Eye (tissue), 1 donor: ENCODE measurements around the gene PPP1R1A.
A peak's percentile ranks its signal among the peaks of the same experiment; 100 is the strongest.

ENCODE experiments used
- DNase-seq: peaks from one replicate; pipeline ENCODE4 v3.0.0-alpha.2; 2015

PPP1R1A gene

DNA sequence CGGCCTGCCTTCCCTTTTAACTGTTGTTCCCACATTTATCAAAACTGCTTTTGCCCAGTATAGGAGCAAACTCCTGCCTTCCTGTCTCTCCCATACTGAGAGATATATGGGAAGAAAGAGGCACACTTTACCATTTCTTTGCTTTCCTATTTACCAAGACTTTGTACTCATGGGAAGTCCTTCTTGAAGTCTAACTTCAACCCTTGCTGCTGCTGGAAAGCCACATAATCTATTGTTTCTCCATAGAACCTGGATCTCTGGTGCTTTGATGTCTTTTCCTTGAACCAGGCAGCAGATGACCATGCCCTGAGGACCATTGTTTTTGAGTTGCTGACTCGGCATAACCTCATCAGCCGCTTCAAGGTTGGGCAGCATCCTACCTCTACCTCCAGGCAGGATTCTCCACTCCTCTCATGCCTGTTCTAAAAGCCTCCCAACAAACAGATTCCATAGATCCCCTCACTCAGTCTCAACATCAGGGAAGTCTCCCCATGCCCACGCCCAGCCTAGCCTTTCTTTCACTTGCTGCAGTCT is 18.4 kb downstream of the PPP1R1A start:
- DNase-seq: no peak

DNA sequence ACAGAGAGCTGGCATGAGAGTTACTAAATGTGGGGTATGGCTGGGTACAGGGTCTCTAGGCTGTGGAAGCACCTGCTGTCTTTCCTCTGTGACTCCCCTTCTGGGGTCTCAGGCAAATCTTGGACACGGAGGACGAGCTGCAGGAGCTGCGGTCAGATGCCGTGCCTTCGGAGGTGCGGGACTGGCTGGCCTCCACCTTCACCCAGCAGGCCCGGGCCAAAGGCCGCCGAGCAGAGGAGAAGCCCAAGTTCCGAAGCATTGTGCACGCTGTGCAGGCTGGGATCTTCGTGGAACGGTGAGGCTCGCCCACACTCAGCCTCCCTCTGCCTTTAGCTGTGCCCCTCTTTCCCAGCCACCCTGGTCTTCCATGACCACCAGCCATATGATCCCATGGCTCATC is 19.4 kb downstream of the PPP1R1A start:
- DNase-seq: no peak

DNA sequence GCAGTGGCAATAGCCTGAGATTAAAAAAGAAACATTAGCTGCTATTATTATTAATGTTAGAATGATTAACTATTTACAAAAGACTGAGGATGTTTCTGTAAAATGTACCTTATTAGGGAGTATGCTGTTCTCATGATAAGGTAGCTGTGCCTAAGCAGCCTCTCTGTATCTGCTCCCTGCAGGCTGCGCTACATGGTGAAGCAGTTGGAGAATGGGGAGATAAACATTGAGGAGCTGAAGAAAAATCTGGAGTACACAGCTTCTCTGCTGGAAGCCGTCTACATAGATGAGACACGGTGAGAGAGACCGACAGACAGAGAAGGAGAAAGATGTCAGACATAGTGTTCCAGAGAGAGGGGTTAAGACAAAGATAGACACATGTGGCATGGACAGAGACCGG is 21.7 kb downstream of the PPP1R1A start:
- DNase-seq: peak; percentile 39

DNA sequence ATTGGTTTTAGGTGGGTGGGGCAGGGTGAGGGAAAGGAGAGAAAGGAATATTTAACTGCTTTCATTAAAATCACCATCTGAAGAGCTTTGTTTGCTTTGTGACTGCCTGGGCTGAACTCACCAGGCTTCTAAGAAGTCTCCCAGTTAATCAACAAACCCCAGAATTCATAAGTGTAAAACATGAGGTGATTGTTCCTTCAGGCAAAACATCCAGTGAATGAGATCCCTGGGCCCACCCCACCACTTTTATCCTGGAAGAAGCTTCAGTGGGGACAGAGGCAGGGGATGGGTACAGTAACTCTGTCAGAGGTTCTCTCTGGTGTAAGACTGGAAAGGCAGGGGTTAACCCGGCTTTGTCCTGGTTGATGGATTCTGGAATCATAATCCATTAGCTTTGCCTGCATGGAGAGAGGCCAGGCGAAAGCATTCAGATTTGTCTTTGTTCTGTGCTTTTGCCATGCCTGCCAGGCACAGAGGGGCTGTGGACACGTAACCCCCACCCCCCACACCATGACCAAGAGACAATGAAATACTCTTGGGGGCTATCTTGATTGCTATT is 22.4 kb downstream of the PPP1R1A start:
- peak; percentile 84 for DNase-seq

DNA sequence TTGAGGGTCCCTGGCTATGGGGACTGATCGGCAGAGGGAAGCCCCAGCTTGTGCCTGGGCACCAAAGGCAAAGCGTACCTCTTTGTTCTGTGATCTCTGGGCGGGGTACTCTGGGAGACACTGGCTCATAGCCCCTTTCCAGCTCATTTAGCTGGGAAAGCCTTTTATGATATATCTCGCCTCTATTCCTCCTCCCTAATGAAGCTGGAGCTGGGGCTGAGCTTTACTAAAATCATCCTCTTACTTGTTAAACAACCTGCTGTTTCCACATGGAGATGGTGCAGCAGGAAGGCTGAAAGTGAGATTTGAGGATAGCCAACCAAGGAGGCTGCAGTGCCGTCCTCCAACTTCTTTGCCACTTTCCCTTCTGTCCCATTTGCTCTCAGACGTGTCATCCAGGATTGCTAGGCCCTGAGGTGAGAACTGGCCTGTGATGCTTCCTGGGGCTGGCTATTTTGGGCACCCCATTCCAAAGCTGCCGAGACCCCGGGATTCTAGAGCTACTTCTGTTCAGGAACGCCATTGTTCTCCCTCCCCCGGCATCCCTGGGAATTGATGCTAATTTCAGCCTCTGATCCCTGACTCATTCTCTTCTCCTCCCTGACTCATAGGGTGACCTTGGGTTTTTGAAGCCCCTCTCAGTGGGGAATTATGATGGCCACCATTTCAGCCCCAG is 23.0 kb downstream of the PPP1R1A start:
- peak; percentile 50 for DNase-seq

DNA sequence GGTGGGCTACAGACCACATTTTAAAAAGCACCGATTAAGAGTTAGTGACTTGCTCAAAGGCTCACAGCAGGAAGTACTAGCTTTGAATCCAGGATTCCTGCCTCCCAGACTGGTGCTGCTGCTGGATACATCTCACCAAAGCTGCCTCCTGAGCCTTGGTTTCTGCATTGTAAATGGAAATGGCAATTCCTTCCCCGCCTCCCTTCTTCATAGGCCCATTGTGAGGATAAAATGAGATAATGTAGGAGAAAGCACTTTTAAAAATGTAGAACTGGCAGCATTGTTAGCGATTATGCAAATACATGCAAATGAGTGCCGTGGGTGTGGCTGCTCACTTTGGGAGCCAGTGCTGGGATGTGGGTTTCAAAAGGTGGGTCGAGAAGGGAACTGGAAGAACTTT is 23.7 kb downstream of the PPP1R1A start:
- DNase-seq: no peak

DNA sequence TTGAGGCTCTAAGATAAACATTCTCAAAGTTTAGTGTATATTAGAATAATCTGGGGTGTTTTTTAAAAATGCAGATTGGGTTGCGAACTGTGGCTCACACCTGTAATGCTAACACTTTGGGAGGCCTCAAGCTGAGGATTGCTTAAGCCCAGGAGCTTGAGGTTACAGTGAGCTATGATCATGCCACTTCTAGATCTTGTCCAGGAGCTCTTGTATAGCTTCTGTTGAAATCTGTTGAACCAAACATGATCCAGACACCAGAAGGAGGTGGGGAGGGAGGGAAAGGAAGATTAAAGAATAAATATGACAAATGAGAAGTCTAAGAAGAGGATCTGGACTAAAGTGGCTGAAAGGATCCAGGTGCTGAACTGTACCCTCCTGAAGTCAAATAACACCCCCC is 24.7 kb downstream of the PPP1R1A start:
- DNase-seq: no peak

DNA sequence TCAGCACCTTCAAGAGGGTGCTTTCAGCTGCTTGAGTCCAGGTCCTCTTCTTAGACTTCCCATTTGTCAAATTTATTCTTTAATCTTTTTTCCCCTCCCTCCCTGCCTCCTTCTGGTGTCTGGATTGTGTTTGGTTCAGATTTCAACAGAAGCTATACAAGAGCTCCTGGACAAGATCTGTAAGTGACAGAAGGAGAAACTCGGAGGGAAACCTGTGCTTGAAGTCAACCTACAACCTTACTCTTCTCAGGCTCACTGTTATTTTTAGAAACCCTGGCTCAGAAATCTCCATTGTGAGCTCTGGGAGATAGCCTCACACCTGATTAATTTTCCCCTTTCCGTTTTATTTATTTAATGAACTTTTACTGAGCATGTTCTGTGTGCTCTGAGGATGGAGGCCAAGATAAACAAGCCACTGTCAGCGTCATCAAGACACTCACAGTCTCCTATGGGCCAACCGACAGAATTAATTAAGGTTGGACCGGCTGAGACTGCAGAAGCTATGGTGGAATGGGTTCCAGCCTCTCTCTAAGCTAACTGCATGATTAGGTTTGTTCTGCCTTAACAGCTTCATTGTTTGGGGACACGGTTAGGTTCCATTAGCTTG is 25.6 kb downstream of the PPP1R1A start:
- peak; percentile 42 for DNase-seq

DNA sequence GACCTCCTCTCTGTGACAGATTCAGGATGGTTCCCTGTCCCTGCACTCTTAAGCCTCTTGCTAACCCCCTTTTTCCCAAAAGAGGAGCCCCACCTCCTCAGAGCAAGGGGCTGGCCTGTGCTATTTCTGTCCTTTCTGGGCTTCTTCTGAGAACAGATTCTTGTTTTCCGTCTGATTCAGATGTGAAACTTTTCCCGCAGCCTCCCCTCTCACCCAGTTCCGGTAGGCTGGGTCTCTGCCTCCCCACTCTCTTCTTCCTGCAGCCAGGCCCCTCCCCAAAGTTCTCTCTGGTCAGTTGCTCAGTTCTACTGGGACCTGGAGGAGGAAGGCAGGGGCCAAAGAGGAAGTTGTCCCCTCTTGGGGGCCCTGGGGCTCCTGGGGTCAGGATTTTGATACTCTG is 27.3 kb downstream of the PPP1R1A start:
- DNase-seq: no peak

DNA sequence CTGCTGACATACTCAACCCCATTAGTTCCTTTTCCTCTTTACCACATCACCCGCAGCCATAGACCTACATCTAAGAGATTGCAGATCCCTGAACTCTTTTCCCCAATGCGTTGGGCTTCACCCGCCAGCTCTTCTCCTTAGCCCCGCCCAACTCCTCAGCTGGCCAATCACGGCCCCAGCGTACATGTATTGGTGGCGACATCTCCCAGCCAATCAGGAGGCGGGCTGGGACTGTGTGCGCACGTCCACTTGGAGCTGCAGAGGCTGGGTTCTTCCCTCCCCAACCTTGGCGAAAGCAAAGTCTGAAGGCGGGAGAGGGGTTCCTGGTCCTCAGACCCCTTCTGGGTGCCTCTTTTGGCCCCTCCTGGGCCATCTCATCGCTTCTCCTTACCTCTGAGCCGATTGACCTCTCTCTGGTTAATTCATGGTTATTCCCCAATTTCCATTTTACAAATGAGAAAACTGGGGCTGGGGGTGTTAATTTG is 28.0 kb downstream of the PPP1R1A start:
- peak; percentile 93 for DNase-seq

DNA sequence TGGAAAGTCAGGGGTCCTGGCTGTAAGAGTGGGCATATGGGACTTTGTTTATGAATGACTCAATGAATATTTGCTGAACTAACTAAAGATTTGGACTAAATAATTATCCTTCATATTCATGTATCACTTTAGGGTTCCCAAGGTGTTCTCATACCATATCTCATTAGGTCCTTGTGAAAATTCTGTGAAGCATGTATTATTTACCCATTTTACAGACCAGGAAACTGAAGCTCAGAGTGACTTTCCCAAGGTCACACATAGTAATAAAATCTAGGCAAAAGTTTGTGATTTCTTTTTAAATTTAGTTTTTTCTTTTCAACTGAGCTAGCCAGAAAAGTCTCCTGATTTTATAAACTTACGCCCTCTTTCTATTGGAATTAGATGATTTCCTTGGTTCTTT is 29.7 kb downstream of the PPP1R1A start:
- DNase-seq: no peak

DNA sequence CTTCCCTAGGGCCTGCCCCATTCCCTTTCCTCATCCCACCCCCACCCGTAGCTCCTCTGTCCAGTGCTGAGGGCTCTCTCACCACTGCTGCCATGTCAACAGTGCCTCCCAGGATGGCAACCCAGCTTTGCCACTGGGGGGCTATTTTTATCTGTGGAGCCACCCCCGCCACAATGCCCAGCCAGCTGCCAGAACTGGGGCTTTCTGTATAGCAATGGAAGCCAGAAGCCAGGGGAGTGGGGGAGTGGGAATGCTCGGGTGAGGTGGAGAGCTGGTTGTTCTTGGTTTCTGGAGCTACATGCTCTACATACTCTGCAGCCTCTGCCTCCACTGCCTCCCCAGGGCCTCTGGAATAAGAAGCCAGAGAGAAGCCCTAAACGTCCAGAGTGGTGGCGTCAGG is 30.1 kb downstream of the PPP1R1A start:
- DNase-seq: no peak

DNA sequence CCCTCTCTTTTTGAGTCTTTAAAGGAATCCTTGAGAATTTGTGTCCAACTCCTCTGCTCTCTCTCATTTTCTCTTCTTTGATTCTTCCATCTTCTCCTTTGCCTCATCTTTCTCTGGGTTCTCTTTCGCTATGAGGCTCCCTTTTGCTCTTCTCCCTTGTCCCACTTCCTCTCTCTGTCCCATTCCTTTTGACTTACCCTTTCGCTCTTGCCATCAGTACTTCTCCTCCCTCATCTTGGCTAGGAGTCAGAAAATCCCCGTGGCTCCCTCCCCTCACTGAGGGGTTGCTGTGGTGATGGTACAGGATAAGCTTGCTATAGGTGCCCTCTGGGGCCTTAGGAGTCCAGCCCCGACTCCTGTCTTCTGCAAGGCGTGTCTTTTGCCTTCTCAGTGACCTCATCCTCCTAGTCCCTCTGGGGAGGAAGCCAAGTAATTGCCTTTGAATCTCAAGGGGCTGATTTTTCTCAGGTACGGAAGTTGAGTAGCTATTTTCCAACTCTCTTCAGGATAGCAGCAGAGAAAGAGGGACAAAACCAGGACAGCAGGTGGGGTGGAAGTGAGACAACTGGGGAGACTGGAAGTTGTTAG is 32.7 kb downstream of the PPP1R1A start:
- DNase-seq: no peak

DNA sequence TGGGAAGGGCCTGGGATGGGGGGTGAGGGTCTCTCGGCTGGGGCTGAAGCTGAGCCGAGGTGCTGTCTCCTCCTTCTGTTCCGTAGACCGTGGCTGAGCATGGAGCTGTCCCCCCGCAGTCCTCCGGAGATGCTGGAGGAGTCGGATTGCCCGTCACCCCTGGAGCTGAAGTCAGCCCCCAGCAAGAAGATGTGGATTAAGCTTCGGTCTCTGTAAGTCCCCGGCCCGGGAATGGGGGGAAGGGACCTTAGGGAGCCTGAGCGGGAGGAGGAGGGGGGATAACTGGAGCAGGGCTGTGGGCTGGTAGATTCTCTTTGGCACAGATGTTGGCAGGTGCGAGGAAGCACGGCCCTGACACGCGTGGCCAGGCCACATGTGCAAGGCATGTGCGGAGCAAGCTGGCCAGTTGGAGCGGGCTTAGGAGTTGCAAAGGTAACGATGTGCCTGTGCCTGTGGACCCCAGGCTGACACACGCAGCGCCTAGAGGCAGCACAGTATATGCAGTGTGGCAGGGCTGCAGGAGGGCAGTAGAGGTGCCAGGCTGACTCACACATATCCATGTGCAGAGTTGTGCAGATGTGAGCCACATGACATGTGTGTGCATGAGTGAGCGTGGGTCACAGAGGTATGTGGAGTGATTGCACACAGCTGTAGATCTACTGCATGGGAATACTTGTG is 38.5 kb downstream of the PPP1R1A start:
- DNase-seq: no peak

DNA sequence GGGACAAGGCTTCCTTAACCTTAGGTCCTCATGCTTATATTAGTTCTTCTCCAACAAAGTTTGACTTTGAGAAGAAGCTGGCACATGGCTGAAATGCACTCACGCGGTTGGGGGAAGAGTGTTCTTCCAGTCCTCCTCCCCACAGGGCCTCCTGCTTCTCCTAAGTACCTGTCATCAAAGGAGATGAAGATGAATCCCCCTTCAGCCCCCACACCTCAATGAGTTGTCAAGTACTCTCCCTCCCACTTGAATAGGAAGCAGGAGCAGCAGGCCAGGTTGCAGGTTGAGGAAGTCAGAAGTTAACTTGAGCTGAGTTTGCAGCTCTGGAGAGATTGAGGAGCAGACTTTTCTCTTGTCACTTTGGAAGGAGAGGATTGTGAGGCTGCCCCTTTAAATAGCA is 41.9 kb downstream of the PPP1R1A start:
- no peak for DNase-seq

DNA sequence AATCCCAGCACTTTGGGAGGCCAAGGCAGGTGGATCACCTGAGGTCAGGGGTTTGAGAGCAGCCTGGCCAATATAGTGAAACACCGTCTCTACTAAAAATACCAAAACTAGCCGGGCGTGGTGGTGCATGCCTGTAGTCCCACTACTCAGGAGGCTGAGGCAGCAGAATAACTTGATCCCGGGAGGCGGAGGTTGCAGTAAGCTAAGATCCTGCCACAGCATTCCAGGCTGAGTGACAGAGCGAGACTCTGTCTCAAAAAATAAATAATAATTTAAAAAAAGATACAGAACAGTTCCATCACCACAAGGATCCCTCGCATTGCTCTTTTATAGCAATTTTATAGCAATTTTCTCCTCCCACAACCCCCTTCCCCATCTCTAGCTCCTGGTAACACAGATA is 43.7 kb downstream of the PPP1R1A start:
- no peak for DNase-seq

DNA sequence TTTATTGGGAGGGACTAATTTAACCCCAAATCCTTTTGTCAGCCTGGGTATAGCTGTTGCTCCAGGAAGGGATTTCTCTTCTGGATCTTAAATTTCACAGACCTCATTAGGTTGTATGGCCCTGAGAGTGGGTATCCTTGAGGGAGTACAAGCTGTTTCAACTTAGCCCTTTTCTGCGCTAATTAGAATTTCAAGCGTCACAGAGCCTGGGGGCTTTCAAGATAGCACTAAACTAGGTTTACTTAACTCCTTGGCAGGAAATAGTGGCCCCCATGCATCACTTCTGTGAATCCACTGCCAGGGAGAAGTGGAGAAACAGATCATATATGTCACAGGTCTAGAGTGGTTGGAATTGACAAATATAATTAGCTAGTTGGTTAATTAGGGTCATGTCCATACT is 44.9 kb downstream of the PPP1R1A start:
- DNase-seq: no peak

DNA sequence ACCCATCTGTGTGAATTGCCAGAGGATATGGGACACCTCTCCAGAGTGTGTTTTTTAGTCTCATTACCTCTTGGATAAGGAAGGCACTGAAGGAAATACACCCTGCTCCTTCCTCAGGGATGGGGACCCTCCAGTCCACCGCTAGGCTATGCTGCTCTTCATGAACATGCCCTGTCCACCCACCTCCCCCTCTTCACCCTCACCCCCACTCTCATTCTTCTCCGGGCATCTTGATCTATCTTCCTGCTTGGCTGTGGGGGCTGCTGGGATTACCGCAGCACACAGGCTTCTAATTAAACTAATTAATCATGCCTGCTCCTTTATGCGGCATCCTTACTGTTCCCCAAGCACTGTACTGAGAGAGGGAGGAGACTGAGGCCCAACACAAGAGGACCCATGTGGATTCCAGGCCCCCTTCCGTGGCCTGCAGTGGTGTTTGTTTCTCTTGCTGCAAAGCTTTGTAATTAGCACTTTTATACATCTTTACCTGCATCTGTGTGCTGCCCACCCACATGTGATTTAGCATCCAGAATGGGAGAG is 46.6 kb downstream of the PPP1R1A start:
- DNase-seq: no peak

DNA sequence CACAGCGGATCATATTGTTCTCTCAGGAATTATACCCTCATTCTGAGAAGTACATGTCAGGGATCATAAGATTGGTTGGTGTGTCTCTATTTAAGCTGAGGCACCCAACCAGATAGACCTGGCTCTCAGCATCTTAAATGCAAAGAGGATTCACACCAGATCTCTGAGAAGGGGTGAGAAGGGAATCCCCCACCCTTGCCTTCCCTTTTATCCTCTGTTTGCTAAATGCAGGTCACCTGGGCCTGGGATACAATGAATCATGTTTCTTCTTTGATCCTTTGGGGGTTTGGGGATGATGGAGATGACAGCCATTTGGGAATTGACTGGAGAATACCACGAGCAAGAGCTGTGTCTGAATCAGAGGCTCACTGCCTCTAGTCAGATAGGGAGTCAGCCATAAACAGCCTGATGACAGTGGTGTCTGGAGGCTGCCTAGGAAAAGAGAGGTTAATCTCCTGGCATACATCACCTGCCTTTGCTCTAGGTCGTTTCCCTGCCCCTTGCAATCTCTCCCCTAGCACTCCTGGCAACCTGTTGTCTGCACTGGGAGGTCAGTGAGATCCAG is 50.2 kb downstream of the PPP1R1A start:
- no peak for DNase-seq

DNA sequence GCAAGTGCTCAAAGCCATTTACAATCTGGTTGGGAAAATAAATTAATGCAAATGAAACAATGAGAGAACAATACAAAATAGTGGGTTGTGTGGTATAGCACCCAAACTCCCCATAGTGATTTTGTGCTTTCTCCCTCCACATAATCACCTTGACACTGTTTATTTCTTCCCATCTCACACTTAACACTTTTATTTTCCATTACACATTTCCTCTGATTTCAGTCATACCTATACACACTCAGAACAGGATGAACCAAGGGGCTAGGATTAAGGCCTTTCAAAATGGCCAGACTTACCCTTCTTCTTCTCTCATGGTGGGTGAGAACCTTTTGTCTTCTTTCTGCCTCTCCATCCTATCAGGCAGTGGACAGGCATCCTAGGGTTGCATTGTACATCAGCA is 53.0 kb downstream of the PPP1R1A start:
- no peak for DNase-seq

DNA sequence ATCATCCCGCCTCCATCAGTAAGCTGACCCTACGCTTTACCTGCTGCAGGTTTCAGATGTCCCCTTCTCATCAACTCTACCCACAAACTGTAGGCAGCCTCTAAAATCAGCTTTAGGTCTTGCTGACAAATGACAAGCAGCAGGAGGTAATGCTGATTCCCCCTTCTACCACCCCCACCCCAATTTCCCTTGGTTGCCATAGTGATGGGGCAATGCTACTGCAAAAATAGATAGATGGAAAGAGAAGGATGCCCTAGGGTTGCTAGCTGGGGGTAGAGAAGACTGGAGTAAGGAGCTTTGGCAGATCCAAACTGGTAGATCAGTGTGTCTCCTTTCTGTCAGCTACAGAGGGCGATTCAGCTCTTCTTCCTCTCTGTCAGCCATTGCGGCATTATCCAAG is 58.9 kb downstream of the PPP1R1A start:
- DNase-seq: no peak
